Measurements from ENCODE around the gene KDELR1. TPM values are rescaled to one million over a fixed set of nuclear protein-coding genes. Genes with fewer than 3 reads are reported as not detected.
"Not testable (repeated sequence)": the region's sequence is repeated elsewhere in the genome, so short reads cannot be mapped to it uniquely, and the experiment has no call there.

KDELR1 gene
- total RNA-seq, 1 donor from 2014 or later, result 87.8 TPM

GRCh38 chr19:48395499-48395898 lies 4.1 kb upstream of the KDELR1 start:
- peaks cover 49% of the 10 kb centered on the region for H3K27me3 Mint-ChIP-seq (ENCODE audit: low read depth)
- no peak for DNase-seq (ENCODE audit: low spot score)
- peaks cover 29% of the 10 kb centered on the region for H3K4me1 Mint-ChIP-seq (ENCODE audit: low read depth)
- H3K9me3 Mint-ChIP-seq, result peaks cover 4% of the 10 kb centered on the region
- H3K27ac Mint-ChIP-seq, result no peak overlapping the region
- H3K36me3 Mint-ChIP-seq (ENCODE audit: low read depth), result no peaks in the 10 kb centered on the region
- intact Hi-C loops (cut with micrococcal nuclease), result loop anchor here (5.0 kb wide), 2 partner anchors 52 to 63 kb away; partner anchors contain the start of gene GRWD1
- H3K4me3 Mint-ChIP-seq (ENCODE audit: low read depth), result no peak overlapping the region

GRCh38 chr19:48395170-48395455 lies 3.8 kb upstream of the KDELR1 start:
- intact Hi-C loops (cut with micrococcal nuclease), result loop anchor here (5.0 kb wide), 2 partner anchors 52 to 63 kb away; partner anchors contain the start of gene GRWD1
- H3K4me3 Mint-ChIP-seq (ENCODE audit: low read depth), result no peak overlapping the region

DNA sequence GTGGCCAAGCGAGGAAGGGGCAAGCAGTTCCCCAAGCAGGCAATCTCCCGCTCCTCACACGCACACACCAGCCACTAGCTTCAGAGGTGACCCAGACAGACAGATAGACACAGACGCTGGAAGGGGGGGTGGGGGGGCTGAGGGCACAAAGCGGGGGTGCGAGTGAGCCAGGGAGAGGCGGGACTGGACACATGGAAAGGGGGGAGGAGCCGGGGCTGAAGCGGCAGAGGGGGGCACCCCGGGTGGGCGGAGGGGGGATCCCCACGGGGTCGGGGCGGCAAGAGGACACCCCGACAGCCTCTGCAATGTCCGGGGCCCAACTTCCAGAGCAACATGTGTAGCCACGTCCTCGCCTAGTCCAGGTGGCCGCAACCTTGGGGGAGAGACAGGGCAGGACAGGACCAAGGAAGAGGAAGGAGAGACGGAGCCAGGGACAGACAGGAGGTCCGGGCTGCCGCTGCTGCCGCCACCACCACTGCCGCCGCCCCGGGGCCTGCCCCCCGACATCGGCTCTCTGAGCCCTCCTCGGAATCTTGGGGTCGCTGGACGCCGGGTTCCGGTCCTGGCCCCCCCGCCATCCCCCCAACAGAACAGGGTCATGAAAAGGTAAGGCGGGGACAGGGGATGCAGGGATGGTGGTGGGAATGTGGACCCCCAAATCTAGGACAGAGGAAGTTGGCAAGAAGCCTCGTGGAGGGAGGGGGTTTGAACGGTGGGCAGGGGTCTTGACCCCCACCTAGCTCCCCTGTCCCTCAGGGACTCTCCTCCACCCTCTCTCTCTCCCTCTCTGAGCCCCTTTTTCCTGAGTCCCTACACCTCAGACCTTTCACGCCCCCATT lies 3.2 kb upstream of the KDELR1 start:
- Mint-ChIP-seq H3K27ac (no peak overlapping the region), H3K4me3 (ENCODE audit: low read depth) (no peak overlapping the region), H3K27me3 (ENCODE audit: low read depth) (peaks cover 49% of the 10 kb centered on the region), H3K9me3 (peaks cover 3% of the 10 kb centered on the region), H3K4me1 (ENCODE audit: low read depth) (peaks cover 28% of the 10 kb centered on the region), H3K36me3 (ENCODE audit: low read depth) (no peaks in the 10 kb centered on the region)
- intact Hi-C loops (cut with micrococcal nuclease), result loop anchor here (5.0 kb wide), 2 partner anchors 53 to 62 kb away; partner anchors contain the start of gene GRWD1
- no peak for DNase-seq (ENCODE audit: low spot score)

More at GRCh38 chr19:48395170-48395455, 3.8 kb upstream of the KDELR1 start:
- Mint-ChIP-seq H3K4me1 (ENCODE audit: low read depth) (peaks cover 28% of the 10 kb centered on the region), H3K9me3 (peaks cover 4% of the 10 kb centered on the region), H3K27me3 (ENCODE audit: low read depth) (peaks cover 49% of the 10 kb centered on the region), H3K27ac (no peak overlapping the region), H3K36me3 (ENCODE audit: low read depth) (no peaks in the 10 kb centered on the region)
- DNase-seq (ENCODE audit: low spot score), result no peak

DNA sequence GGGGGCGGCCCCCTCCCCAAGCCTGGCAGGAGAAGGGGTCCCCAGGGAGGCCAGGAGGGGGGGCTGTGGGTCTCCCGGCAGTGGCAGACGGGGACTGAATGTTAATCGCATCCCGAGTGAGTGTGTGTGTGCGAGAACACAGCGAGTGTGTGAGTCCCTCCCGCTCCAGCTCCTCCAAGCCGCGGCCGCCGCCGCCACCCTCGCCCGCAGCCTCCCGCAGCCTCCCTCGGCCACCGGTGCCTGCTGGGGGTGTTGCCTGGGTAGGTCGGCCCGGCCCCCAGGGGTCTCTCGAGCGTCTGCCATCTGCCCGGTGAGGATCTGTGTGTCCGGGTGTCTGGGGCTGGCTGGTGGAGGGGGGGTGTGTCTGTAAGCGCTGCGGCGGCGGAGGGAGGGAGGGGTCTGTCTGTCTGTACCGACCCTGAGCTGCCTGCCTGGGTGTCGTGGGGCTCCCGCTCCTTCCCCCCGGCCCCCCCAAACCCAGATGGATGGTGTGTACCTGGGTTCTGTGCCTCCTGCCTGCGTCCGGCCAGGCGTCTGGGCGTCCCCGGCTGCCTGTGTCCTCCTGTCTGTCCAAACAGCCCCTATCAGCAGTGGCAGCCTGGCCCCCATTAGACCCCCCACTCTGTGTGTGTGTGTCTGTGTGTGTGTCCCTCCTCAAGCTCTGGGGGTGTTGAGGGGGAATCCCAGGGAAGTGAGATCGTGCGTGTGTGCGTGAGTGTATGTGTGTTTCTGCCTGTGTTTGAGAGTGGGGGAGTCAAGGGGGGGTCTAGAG lies 2.4 kb upstream of the KDELR1 start, which contains the start of gene GRIN2D:
Gene GRIN2D, plus strand, starts transcription at position 110 of the 772 bp plus-strand sequence. CDS start 4,725 bp downstream, outside the sequence.
- Mint-ChIP-seq H3K27me3 (ENCODE audit: low read depth) (peaks cover 49% of the 10 kb centered on the region), H3K4me1 (ENCODE audit: low read depth) (peaks cover 22% of the 10 kb centered on the region), H3K27ac (no peak within 1 kb of the TSS), H3K36me3 (ENCODE audit: low read depth) (peaks cover under 1% of the 10 kb centered on the region), H3K9me3 (no peaks in the 10 kb centered on the region), H3K4me3 (ENCODE audit: low read depth) (peak within 1 kb of the TSS; percentile 35)
- DNase-seq (ENCODE audit: low spot score), result no peak
- intact Hi-C loops (cut with micrococcal nuclease), result no loop called here

DNA sequence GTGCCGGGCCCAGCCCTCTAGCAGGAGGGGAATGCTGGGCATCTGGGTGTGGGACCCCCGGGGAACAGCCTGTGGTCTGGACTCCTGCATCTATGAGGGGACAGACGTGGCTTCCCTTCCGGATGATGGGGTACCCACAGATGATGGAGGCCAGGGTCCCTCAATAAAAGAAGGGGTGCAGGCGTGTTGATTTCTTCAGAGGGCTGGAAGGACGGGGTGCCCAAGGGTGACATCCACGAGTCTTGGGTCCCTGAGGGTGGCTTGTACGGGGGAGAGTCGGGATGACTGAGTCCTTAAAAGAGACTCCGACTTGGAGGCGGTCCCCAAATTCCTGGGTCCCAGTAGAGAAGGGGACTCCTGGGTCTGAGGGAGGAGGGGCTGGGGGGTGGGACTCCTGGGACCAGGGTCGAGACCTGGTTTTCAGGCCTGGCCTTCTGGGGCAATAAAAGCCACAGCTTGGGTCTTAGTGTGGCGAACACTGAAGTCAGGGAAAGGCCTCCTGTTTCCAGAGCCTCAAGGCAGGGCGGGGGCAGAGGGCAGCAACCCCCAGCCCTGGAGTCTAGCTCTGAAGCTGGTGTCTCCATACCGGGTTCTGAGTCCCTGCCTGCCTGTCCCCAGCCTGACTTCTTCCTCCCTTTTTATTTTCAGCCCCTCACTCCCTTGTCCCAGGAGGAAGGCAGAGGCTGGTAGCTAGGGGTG lies 1.7 kb upstream of the KDELR1 start:
- H3K36me3 Mint-ChIP-seq (ENCODE audit: low read depth), result peaks cover 8% of the 10 kb centered on the region
- intact Hi-C loops (cut with micrococcal nuclease), result no loop called here
- no peak overlapping the region for H3K27ac Mint-ChIP-seq
- H3K4me1 Mint-ChIP-seq (ENCODE audit: low read depth), result peaks cover 25% of the 10 kb centered on the region
- no peak overlapping the region for H3K4me3 Mint-ChIP-seq (ENCODE audit: low read depth)
- H3K27me3 Mint-ChIP-seq (ENCODE audit: low read depth), result peaks cover 48% of the 10 kb centered on the region
- no peak for DNase-seq (ENCODE audit: low spot score)
- no peaks in the 10 kb centered on the region for H3K9me3 Mint-ChIP-seq

DNA sequence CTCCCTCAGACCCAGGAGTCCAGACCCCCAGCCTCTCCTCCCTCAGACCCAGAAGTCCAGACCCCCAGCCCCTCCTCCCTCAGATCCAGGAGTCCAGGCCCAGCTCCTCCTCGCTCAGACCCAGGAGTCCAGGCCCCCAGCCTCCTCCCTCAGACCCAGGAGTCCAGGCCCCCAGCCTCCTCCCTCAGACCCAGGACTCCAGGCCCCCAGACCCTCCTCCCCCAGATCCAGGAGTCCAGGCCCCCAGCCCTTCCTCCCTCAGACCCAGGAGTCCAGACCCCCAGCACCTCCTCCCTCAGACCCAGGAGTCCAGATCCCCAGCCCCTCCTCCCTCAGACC lies 624 bp upstream of the KDELR1 start:
- H3K27ac Mint-ChIP-seq; intact Hi-C loops (cut with micrococcal nuclease); H3K9me3 Mint-ChIP-seq; DNase-seq (ENCODE audit: low spot score): not testable (repeated sequence)
- peaks cover 17% of the 10 kb centered on the region for H3K36me3 Mint-ChIP-seq (ENCODE audit: low read depth)
- peaks cover 16% of the 10 kb centered on the region for H3K4me1 Mint-ChIP-seq (ENCODE audit: low read depth)
- peaks cover 39% of the 10 kb centered on the region for H3K27me3 Mint-ChIP-seq (ENCODE audit: low read depth)
- peak overlapping the region; percentile 99 for H3K4me3 Mint-ChIP-seq (ENCODE audit: low read depth)

DNA sequence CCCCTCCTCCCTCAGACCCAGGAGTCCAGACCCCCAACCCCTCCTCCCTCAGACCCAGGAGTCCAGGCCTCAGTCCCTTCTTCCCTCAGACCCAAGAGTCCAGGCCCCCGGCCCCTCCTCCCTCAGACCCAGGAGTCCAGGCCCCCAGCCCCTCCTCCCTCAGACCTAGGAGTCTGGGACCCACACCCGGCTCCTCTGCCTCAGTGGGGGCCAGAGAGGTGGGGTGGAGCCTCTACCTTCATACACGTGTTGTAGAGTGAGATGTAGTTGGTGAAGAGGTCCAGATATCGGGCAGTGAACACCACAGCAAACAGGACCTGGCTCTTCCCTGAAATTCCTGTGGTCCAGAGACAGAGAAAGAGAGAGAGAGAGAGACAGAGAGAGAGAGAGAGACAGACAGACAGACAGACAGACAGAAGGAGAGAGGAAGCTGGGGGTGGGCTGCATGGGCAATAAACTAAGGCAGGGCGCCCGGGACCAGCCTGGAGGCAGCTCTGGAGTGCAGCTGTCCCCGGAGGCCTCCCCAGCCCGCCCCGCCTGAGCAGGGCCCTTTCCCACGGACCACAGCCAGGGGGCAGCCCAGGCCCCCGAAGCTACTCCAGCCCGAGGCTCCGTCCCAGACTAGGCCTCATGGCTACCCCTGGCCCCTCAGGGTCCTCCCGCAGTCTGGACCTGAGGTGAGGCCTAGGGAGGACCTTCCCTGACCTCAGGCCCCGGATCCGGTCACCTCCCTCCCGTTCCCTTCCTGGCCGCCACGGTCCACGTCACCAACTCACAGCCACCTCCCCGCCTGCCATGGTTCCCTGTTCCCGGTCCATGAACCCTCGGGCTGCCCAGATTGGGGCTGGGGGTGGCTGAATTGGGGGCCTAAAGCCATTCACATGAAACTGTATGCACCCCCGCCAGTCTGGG lies 907 bp downstream of the KDELR1 start:
- peaks cover 26% of the 10 kb centered on the region for H3K27me3 Mint-ChIP-seq (ENCODE audit: low read depth)
- peak overlapping the region; percentile 99 for H3K4me3 Mint-ChIP-seq (ENCODE audit: low read depth)
- H3K27ac Mint-ChIP-seq, result peak overlapping the region; percentile 97
- peak; percentile 55 for DNase-seq (ENCODE audit: low spot score)
- peaks cover 24% of the 10 kb centered on the region for H3K36me3 Mint-ChIP-seq (ENCODE audit: low read depth)
- H3K9me3 Mint-ChIP-seq, result no peaks in the 10 kb centered on the region
- intact Hi-C loops (cut with micrococcal nuclease), result loop anchor here (1.0 kb wide), 1 partner anchor 26 kb away; the partner anchor contains the start of gene SYNGR4
- H3K4me1 Mint-ChIP-seq (ENCODE audit: low read depth), result peaks cover 14% of the 10 kb centered on the region

GRCh38 chr19:48386981-48387380 lies 4.4 kb downstream of the KDELR1 start:
- Mint-ChIP-seq H3K4me3 (ENCODE audit: low read depth) (no peak overlapping the region), H3K36me3 (ENCODE audit: low read depth) (peaks cover 46% of the 10 kb centered on the region), H3K27me3 (ENCODE audit: low read depth) (peaks cover 4% of the 10 kb centered on the region), H3K9me3 (no peaks in the 10 kb centered on the region), H3K4me1 (ENCODE audit: low read depth) (peaks cover 9% of the 10 kb centered on the region), H3K27ac (no peak overlapping the region)
- DNase-seq (ENCODE audit: low spot score), result no peak
- intact Hi-C loops (cut with micrococcal nuclease), result no loop called here

DNA sequence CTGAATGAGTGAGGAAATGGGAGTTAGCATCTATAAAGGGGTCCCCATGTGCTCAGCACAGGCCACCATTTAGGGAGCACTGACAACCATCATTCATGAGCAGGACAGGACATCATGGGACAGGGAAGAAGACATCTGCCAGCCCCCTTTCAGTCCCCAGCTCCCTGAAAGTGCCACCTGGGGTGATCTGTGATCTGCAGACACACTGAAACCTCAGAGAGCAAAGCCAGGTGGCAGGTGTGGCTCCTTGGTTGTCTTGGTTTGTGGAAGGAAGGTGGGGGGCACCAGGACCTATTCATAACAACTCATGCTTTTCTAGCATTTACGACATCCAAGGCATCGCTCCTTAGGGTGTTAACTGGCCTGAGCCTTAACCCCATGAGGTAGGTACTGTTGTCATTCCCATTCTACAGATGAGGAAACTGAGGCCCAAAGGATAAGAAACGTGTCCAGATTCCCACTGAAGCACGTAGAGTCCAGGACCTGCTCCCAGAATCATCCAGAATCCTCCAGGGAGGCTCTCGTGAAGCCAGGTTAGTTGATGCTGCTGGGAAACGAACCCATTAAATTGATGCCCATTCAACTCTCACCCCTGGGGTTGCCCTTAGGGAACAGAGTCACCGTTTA lies 5.8 kb downstream of the KDELR1 start:
- H3K9me3 Mint-ChIP-seq, result no peaks in the 10 kb centered on the region
- no peak overlapping the region for H3K4me3 Mint-ChIP-seq (ENCODE audit: low read depth)
- H3K36me3 Mint-ChIP-seq (ENCODE audit: low read depth), result peaks cover 52% of the 10 kb centered on the region
- intact Hi-C loops (cut with micrococcal nuclease), result no loop called here
- no peak for DNase-seq (ENCODE audit: low spot score)
- H3K27ac Mint-ChIP-seq, result no peak overlapping the region
- H3K4me1 Mint-ChIP-seq (ENCODE audit: low read depth), result peaks cover 6% of the 10 kb centered on the region
- no peaks in the 10 kb centered on the region for H3K27me3 Mint-ChIP-seq (ENCODE audit: low read depth)

- H3K4me3 Mint-ChIP-seq (ENCODE audit: low read depth), result no peak overlapping the region
- H3K9me3 Mint-ChIP-seq, result no peaks in the 10 kb centered on the region
- peaks cover 37% of the 10 kb centered on the region for H3K36me3 Mint-ChIP-seq (ENCODE audit: low read depth)
- no peak for DNase-seq (ENCODE audit: low spot score)
- no peak overlapping the region for H3K27ac Mint-ChIP-seq
- H3K4me1 Mint-ChIP-seq (ENCODE audit: low read depth), result no peaks in the 10 kb centered on the region
- no peaks in the 10 kb centered on the region for H3K27me3 Mint-ChIP-seq (ENCODE audit: low read depth)
- intact Hi-C loops (cut with micrococcal nuclease), result no loop called here
These were observed 9.1 kb downstream of the KDELR1 start for GRCh38 chr19:48382286-48382685.

GRCh38 chr19:48381178-48381950 lies 10.0 kb downstream of the KDELR1 start:
- Mint-ChIP-seq H3K4me3 (ENCODE audit: low read depth) (no peak overlapping the region), H3K27ac (no peak overlapping the region), H3K27me3 (ENCODE audit: low read depth) (no peaks in the 10 kb centered on the region), H3K9me3 (no peaks in the 10 kb centered on the region), H3K4me1 (ENCODE audit: low read depth) (no peaks in the 10 kb centered on the region), H3K36me3 (ENCODE audit: low read depth) (peaks cover 32% of the 10 kb centered on the region)
- intact Hi-C loops (cut with micrococcal nuclease), result no loop called here
- DNase-seq (ENCODE audit: low spot score), result no peak

Data from activated T-helper 2 cell treated with anti-CD3 and anti-CD28 coated beads, Interferon-gamma antibody, Interleukin-2, Interleukin-4, amounts not matched to agents 10 μg/mL and 5 μg/mL and 100 μg/mL, durations not matched to agents 14 hours and 24 hours and 36 hours (primary cell).